HepG2 (cell line): ENCODE results near the gene PLCB1. TPM values are rescaled to one million over a fixed set of nuclear protein-coding genes. Genes with fewer than 3 reads are reported as not detected.

Source experiments
- ATAC-seq: fragments of 200-7000 bp; cut with Tn5 transposase; 3 replicates; pipeline ENCODE4 v1.9.1; 2020; ENCODE audit warnings: mild to moderate bottlenecking, moderate library complexity
- BruUV-seq: library from RNA; stranded (reverse); fragments of 400-500 nt; replicated peaks from 2 replicates; lab custom pipeline; 2021; lab: Mats Ljungman, UMichigan
- CTCF ChIA-PET: fragments of 300-600 bp; formaldehyde crosslinking; extraction: SDS; loops from one replicate; lab custom pipeline; 2021; ENCODE audit warnings: low total read pairs, inconsistent platforms, low intra/inter-chr PET ratio; lab: Yijun Ruan, JAX
- POLR2A ChIA-PET: fragments of 350-600 bp; sonication (Branson Sonifier 250); formaldehyde crosslinking; loops from one replicate; lab custom pipeline; 2020; ENCODE audit warnings: antibody characterized with exemption, inconsistent platforms; lab: Yijun Ruan, JAX
- DNase-seq: peaks from one replicate; pipeline ENCODE4 v3.0.0-alpha.2; 2015; ENCODE audit warnings: low spot score
- FAIRE-seq: peaks from 3 replicates; lab custom pipeline; 2011; peaks lifted over from hg19 to GRCh38; lab: Jason Lieb, UNC
- H2AFZ ChIP-seq: one replicate; pipeline ENCODE4 v1.6.1; 2011; ENCODE audit warnings: low read length, inconsistent platforms
- H3K27ac ChIP-seq: fragments of 300-600 bp; 3 replicates; pipeline ENCODE4 v1.8.0; 2011; ENCODE audit warnings: mixed run types, mild to moderate bottlenecking, mixed read lengths, low read length, inconsistent platforms; ENCODE audit not compliant: insufficient read depth; ENCODE audit errors: extremely low read length
- H3K27me3 ChIP-seq, 2 experiments: fragments of 200-600 bp in 1 of 2; 2 replicates in 1 of 2; 3 replicates in 1 of 2; pipeline versions ENCODE4 v1.6.0 to v1.8.0; 2011; ENCODE audit warnings: low read length in 2 of 2, mild to moderate bottlenecking in 2 of 2, moderate library complexity in 2 of 2, inconsistent platforms in 1 of 2; ENCODE audit not compliant: insufficient read depth in 2 of 2, control insufficient read depth in 1 of 2
- H3K36me3 ChIP-seq, 2 experiments: fragments of 200-600 bp in 1 of 2; replicated peaks in 1 of 2; 2 replicates in 1 of 2; 3 replicates in 1 of 2; pipeline versions ENCODE4 v1.5.1 to v1.8.0; 2011; ENCODE audit warnings: low read length in 2 of 2, inconsistent platforms in 1 of 2; ENCODE audit not compliant: insufficient read depth in 2 of 2, control insufficient read depth in 1 of 2
- H3K4me1 ChIP-seq: 2 replicates; pipeline ENCODE4 v1.5.1; 2012; ENCODE audit warnings: low read length, inconsistent platforms; ENCODE audit not compliant: insufficient read depth
- H3K4me2 ChIP-seq: 2 replicates; pipeline ENCODE4 v1.6.0; 2011; ENCODE audit warnings: low read depth, low read length, inconsistent platforms
- H3K4me3 ChIP-seq, 3 experiments: fragments of 200-600 bp in 1 of 3; sonication (generic), shearing (Covaris generic) in 1 of 3; replicated peaks in 1 of 3; 2 replicates each; pipeline ENCODE4 v1.5.1; 2011 to 2016; ENCODE audit warnings: low read length in 3 of 3, inconsistent platforms in 2 of 3, low read depth in 2 of 3, mild to moderate bottlenecking in 2 of 3, control low read depth in 1 of 3, mixed read lengths in 1 of 3; ENCODE audit not compliant: insufficient read depth in 1 of 3
- H3K79me2 ChIP-seq: one replicate; pipeline ENCODE4 v1.6.1; 2011; ENCODE audit warnings: low read length, inconsistent platforms; ENCODE audit not compliant: insufficient read depth
- H3K9ac ChIP-seq: 2 replicates; pipeline ENCODE4 v1.6.0; 2011; ENCODE audit warnings: mild to moderate bottlenecking, low read depth, low read length, inconsistent platforms; ENCODE audit not compliant: insufficient read depth
- H3K9me3 ChIP-seq: 2 replicates; pipeline ENCODE4 v1.5.1; 2012; ENCODE audit warnings: mild to moderate bottlenecking, low read length
- H4K20me1 ChIP-seq: 2 replicates; pipeline ENCODE4 v1.6.0; 2011; ENCODE audit warnings: inconsistent platforms, mild to moderate bottlenecking, low read length, moderate library complexity; ENCODE audit not compliant: insufficient read depth
- MZF1 ChIP-seq: sonication (generic); formaldehyde crosslinking; IDR thresholded peaks from 2 replicates; pipeline ENCODE4 v1.8.1; 2023; ENCODE audit warnings: mild to moderate bottlenecking, missing genetic modification reagents, borderline replicate concordance
- REST ChIP-seq, 2 experiments: IDR thresholded peaks; 2 replicates each; pipeline ENCODE4 v1.6.1; 2011 to 2012; ENCODE audit warnings: low read length in 2 of 2, borderline replicate concordance in 1 of 2, low read depth in 1 of 2, mild to moderate bottlenecking in 1 of 2, moderate library complexity in 1 of 2
- TCF7 ChIP-seq: sonication (generic); IDR thresholded peaks from 2 replicates; pipeline ENCODE4 v1.6.1; 2016; ENCODE audit warnings: antibody characterized with exemption, low read depth
- ZNF12 ChIP-seq: sonication (generic); formaldehyde crosslinking; IDR thresholded peaks from 2 replicates; pipeline ENCODE4 v1.5.0; 2020; ENCODE audit warnings: missing genetic modification reagents
- ZNF124 ChIP-seq: sonication (generic); formaldehyde crosslinking; IDR thresholded peaks from 2 replicates; pipeline ENCODE4 v1.4.0; 2020; ENCODE audit warnings: missing genetic modification reagents
- ZNF367 ChIP-seq: sonication (generic); formaldehyde crosslinking; IDR thresholded peaks from 2 replicates; pipeline ENCODE4 v1.4.0; 2020; ENCODE audit warnings: missing genetic modification reagents, borderline replicate concordance
- ZNF431 ChIP-seq: sonication (generic); formaldehyde crosslinking; IDR thresholded peaks from 2 replicates; pipeline ENCODE4 v1.9.0; 2022; ENCODE audit warnings: missing genetic modification reagents, low read depth, mild to moderate bottlenecking, borderline replicate concordance
- ZNF569 ChIP-seq: sonication (generic); formaldehyde crosslinking; IDR thresholded peaks from 2 replicates; pipeline ENCODE4 v1.5.0; 2020; ENCODE audit warnings: mild to moderate bottlenecking, missing genetic modification reagents, moderate library complexity, borderline replicate concordance
- WGBS: methylation state at CpG from one replicate; pipeline ENCODE4 v1.1.6; 2017; ENCODE audit warnings: low lambda C conversion rate; 5-methylcytosine and 5-hydroxymethylcytosine counted together
- in situ Hi-C: cut with HindIII; loops from 2 replicates; pipeline ENCODE4 v1.10.0; 2017; ENCODE audit warnings: low pct_unique_long_range_greater_than_20kb; ENCODE audit not compliant: extremely low pct_ligation_motif_present
- intact Hi-C: fragments of 100-400 bp; cut with micrococcal nuclease; formaldehyde crosslinking; loops from one replicate; pipeline ENCODE4 v1.10.0; 2022; ENCODE audit not compliant: unreplicated experiment
- polyA plus RNA-seq, 8 experiments: library from polyadenylated mRNA; depleted of rRNA in 3 of 8; stranded (reverse) in 7 of 8; unstranded in 1 of 8; fragments of >200 nt; fragmentation: Illumina TruSeq in 4 of 8; extraction: Trizol in 4 of 8; gene quantifications; 2 replicates each; pipeline versions ENCODE4 v1.2.1 to v1.2.3, GENCODE V29; 2011 to 2016; ENCODE audit warnings: low read depth in 4 of 8, missing spikeins in 1 of 8, mixed read lengths in 1 of 8; ENCODE audit not compliant: insufficient read depth in 1 of 8
- total RNA-seq, 5 experiments: library from RNA; depleted of rRNA; stranded (reverse); fragments of >200 nt; fragmentation: Illumina TruSeq; extraction: Trizol; gene quantifications; 2 replicates each; pipeline ENCODE4 v1.2.3, GENCODE V29; 2016; ENCODE audit warnings: low read depth in 1 of 5

Gene PLCB1
- total and polyA plus RNA-seq, 2 of the 13 experiments (the other 11 are each of a cell fraction or from before 2014, with no cell fraction given) = 42.4 to 55.9 TPM

- Histone ChIP-seq H3K27me3 (no peaks in the 10 kb centered on the region), H3K4me3 (no peak overlapping the region), H3K4me1 (no peaks in the 10 kb centered on the region; the same call in 1 of the 2 replicates), H4K20me1 (no peaks in the 10 kb centered on the region; the same call in 1 of the 2 replicates), H3K79me2 (no peaks in the 10 kb centered on the region), H3K36me3 (no peaks in the 10 kb centered on the region), H3K4me2 (no peak overlapping the region), H3K9me3 (no peaks in the 10 kb centered on the region), H2AFZ (no peak overlapping the region), H3K27ac (no peak overlapping the region), H3K9ac (no peak overlapping the region)
- BruUV-seq = no TSS peak
- in situ Hi-C loops (no loop called here), intact Hi-C loops (no loop called here)
- DNase-seq = no peak
- 97% methylated on average over 4 of the region's 4 CpGs for WGBS
- FAIRE-seq = no peak
- ChIA-PET CTCF (no interaction called here), POLR2A (no interaction called here)
- TF ChIP-seq ZNF569 (no peak), MZF1 (CRISPR knock-in tag) (no peak), ZNF367 (CRISPR knock-in tag) (no peak), TCF7 (no peak), ZNF431 (peak; percentile 94), ZNF12 (CRISPR knock-in tag) (no peak)
- ATAC-seq = no peak
These were observed 383.9 kb downstream of the PLCB1 start for GRCh38 chr20:8515810-8516435.

- no peaks in the 10 kb centered on the region for H4K20me1 ChIP-seq
- no peaks in the 10 kb centered on the region for H3K79me2 ChIP-seq
- FAIRE-seq (no peak), ATAC-seq (no peak; the same call in 2 of the 3 replicates), DNase-seq (no peak)
- H3K27me3 ChIP-seq = no peaks in the 10 kb centered on the region
- POLR2A ChIA-PET = no interaction called here
- in situ Hi-C loops = no loop called here
- TF ChIP-seq REST (IDR thresholded peaks at IDR 0.05; ENCODE audit: borderline replicate concordance in 1 of 2, low read depth in 1 of 2, low read length in 2 of 2) (no peak), ZNF124 (CRISPR knock-in tag) (no peak)
- no peaks in the 10 kb centered on the region for H3K9me3 ChIP-seq
- H3K4me3 ChIP-seq = no peak overlapping the region
- no peak overlapping the region for H3K9ac ChIP-seq
- H2AFZ ChIP-seq = no peak overlapping the region
- no TSS peak for BruUV-seq
- 96% methylated on average over 4 of the region's 4 CpGs for WGBS
- no peaks in the 10 kb centered on the region; the same call in 1 of the 2 replicates for H3K4me1 ChIP-seq
- CTCF ChIA-PET = no interaction called here
- H3K36me3 ChIP-seq = no peaks in the 10 kb centered on the region
- no peak overlapping the region for H3K4me2 ChIP-seq
- intact Hi-C loops = no loop called here
- no peak overlapping the region for H3K27ac ChIP-seq
These were observed 386.8 kb downstream of the PLCB1 start for GRCh38 chr20:8518878-8519277.
